Measurements from ENCODE around the gene RAPH1.
A peak's percentile ranks its signal among the peaks of the same experiment; 100 is the strongest.

Gene RAPH1

GRCh38 chr2:203500951-203501350 lies 34.1 kb downstream of the RAPH1 start:
- TF ChIP-seq CTCF (conservative IDR thresholded peaks at IDR 0.05) (no peak), ZFX (IDR thresholded peaks at IDR 0.05) (no peak)
- no peak overlapping the region for H3K27ac ChIP-seq

GRCh38 chr2:203500297-203500696 lies 34.8 kb downstream of the RAPH1 start:
- no peak overlapping the region for H3K27ac ChIP-seq
- no peak for TF ChIP-seq ZFX (IDR thresholded peaks at IDR 0.05)
- no peak for TF ChIP-seq CTCF (conservative IDR thresholded peaks at IDR 0.05)

- H3K27ac ChIP-seq: no peak overlapping the region
- TF ChIP-seq CTCF (conservative IDR thresholded peaks at IDR 0.05): no peak
- TF ChIP-seq ZFX (IDR thresholded peaks at IDR 0.05): no peak
Observed at GRCh38 chr2:203498161-203498560, 36.9 kb downstream of the RAPH1 start.

- no peak for TF ChIP-seq CTCF (conservative IDR thresholded peaks at IDR 0.05)
- TF ChIP-seq ZFX (IDR thresholded peaks at IDR 0.05): no peak
- H3K27ac ChIP-seq: no peak overlapping the region
Observed at GRCh38 chr2:203492965-203493364, 42.1 kb downstream of the RAPH1 start.

GRCh38 chr2:203490391-203490790 lies 44.7 kb downstream of the RAPH1 start:
- no peak for TF ChIP-seq CTCF (conservative IDR thresholded peaks at IDR 0.05)
- no peak for TF ChIP-seq ZFX (IDR thresholded peaks at IDR 0.05)
- no peak overlapping the region for H3K27ac ChIP-seq

GRCh38 chr2:203489531-203489930 lies 45.6 kb downstream of the RAPH1 start:
- TF ChIP-seq CTCF (conservative IDR thresholded peaks at IDR 0.05): no peak

GRCh38 chr2:203484266-203485112 lies 50.6 kb downstream of the RAPH1 start:
- no peak overlapping the region; the same call in 1 of the 2 replicates for H3K27ac ChIP-seq
- TF ChIP-seq CTCF (conservative IDR thresholded peaks at IDR 0.05) (peak; percentile 72), ZFX (IDR thresholded peaks at IDR 0.05) (no peak)

More at GRCh38 chr2:203489531-203489930, 45.6 kb downstream of the RAPH1 start:
- H3K27ac ChIP-seq: no peak overlapping the region

All from C4-2B (cell line).